Loucy (cell line): ENCODE results near the gene LRRC27.

Experiments used
- CTCF ChIP-seq: fragments of 200-600 bp; sonication (generic); conservative IDR thresholded peaks from 2 replicates; pipeline ENCODE4 v1.5.1; 2014; ENCODE audit warnings: mild to moderate bottlenecking, antibody characterized with exemption, low read length
- EZH2phosphoT487 ChIP-seq: fragments of 200-600 bp; IDR thresholded peaks from 2 replicates; pipeline ENCODE4 v1.6.1; 2018; ENCODE audit warnings: antibody characterized with exemption, mild to moderate bottlenecking, moderate library complexity, borderline replicate concordance

- TF ChIP-seq CTCF (no peak), EZH2phosphoT487 (no peak)
These were observed 401 bp downstream of the LRRC27 start for GRCh38 chr10:132332433-132332754.
